ENCODE data around the gene TRABD.

The TRABD gene

GRCh38 chr22:50217543-50218152 is 31.9 kb downstream of the TRABD start:
- TF ChIP-seq CTCF (conservative IDR thresholded peaks at IDR 0.05; ENCODE audit: low read depth, low read length), result no peak

GRCh38 chr22:50218153-50218995 is 32.7 kb downstream of the TRABD start:
- H3K4me3 ChIP-seq (ENCODE audit: low read length), result no peak overlapping the region
- no peak for TF ChIP-seq CTCF (conservative IDR thresholded peaks at IDR 0.05; ENCODE audit: low read depth, low read length)
- DNase-seq (ENCODE audit: low read depth), result no peak

More at GRCh38 chr22:50217543-50218152, 31.9 kb downstream of the TRABD start:
- no peak overlapping the region for H3K4me3 ChIP-seq (ENCODE audit: low read length)
- DNase-seq (ENCODE audit: low read depth), result no peak

- H3K4me3 ChIP-seq (ENCODE audit: low read length), result no peak overlapping the region
- DNase-seq (ENCODE audit: low read depth), result peak; percentile 51
- TF ChIP-seq CTCF (conservative IDR thresholded peaks at IDR 0.05; ENCODE audit: low read depth, low read length), result no peak
These were observed 33.4 kb downstream of the TRABD start for GRCh38 chr22:50218996-50219727.

- no peak overlapping the region for H3K4me3 ChIP-seq (ENCODE audit: low read length)
- TF ChIP-seq CTCF (conservative IDR thresholded peaks at IDR 0.05; ENCODE audit: low read depth, low read length), result no peak
- no peak for DNase-seq (ENCODE audit: low read depth)
These were observed 34.3 kb downstream of the TRABD start for GRCh38 chr22:50219800-50220602.

GRCh38 chr22:50220603-50221409 is 35.1 kb downstream of the TRABD start:
- no peak for DNase-seq (ENCODE audit: low read depth)
- no peak for TF ChIP-seq CTCF (conservative IDR thresholded peaks at IDR 0.05; ENCODE audit: low read depth, low read length)
- no peak overlapping the region for H3K4me3 ChIP-seq (ENCODE audit: low read length)
